Type B pancreatic cell (in vitro differentiated cells): ENCODE results near the gene TMEM176A. TPM values are rescaled to one million over a fixed set of nuclear protein-coding genes. Genes with fewer than 3 reads are reported as not detected.
A peak's percentile ranks its signal among the peaks of the same experiment; 100 is the strongest.

Experiments used
- DNase-seq: peaks from one replicate; pipeline ENCODE4 v3.0.0; 2021; ENCODE audit warnings: mixed read lengths; ENCODE audit not compliant: unreplicated experiment; ENCODE audit errors: extremely low spot score
- H3K27ac Mint-ChIP-seq: 2 replicates; pipeline ENCODE4 v1.8.0; 2021; ENCODE audit warnings: mild to moderate bottlenecking, mixed read lengths
- H3K27me3 Mint-ChIP-seq: 2 replicates; pipeline ENCODE4 v1.8.0; 2021; ENCODE audit warnings: mixed read lengths
- H3K36me3 Mint-ChIP-seq: 2 replicates; pipeline ENCODE4 v1.8.0; 2021; ENCODE audit warnings: mixed read lengths
- H3K4me1 Mint-ChIP-seq: one replicate; pipeline ENCODE4 v1.8.0; 2021; ENCODE audit warnings: mixed read lengths; ENCODE audit not compliant: unreplicated experiment
- H3K4me3 Mint-ChIP-seq: 2 replicates; pipeline ENCODE4 v1.8.0; 2021; ENCODE audit warnings: mild to moderate bottlenecking, mixed read lengths
- H3K9me3 Mint-ChIP-seq: 2 replicates; pipeline ENCODE4 v1.8.0; 2021; ENCODE audit warnings: mixed read lengths
- CTCF ChIP-seq: fragments of 200-600 bp; sonication (generic); conservative IDR thresholded peaks from 2 replicates; pipeline ENCODE4 v1.5.0; 2021; ENCODE audit warnings: antibody characterized with exemption, mild to moderate bottlenecking
- total RNA-seq: library from RNA; stranded (reverse); gene quantifications from 2 replicates; pipeline ENCODE4 v1.2.1, GENCODE V29; 2021; ENCODE audit warnings: low replicate concordance

The TMEM176A gene
- total RNA-seq, 1 donor from 2014 or later = 90.1 TPM

DNA sequence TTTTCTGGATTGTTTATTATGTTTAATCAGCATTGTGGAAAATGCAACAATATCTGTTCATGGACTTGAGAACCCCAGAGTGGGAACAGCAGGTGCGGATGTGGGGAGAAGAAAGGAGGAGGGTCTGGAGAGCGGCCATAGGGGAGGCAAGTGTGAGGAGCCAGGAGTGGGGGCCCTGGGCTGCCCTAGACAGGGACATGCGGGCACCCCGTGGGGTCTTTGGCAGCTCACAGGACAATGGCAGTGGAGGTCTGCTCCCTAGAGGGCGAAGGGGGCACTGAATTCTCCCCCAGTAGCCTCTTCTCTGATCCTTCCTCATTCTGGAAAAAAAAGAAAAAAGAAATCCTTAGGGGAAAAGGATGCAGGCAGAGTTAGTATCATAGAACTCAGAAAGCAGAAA lies 9.3 kb upstream of the TMEM176A start:
- no peaks in the 10 kb centered on the region for H3K36me3 Mint-ChIP-seq
- no peak overlapping the region for H3K4me3 Mint-ChIP-seq
- H3K9me3 Mint-ChIP-seq = no peaks in the 10 kb centered on the region
- no peak for DNase-seq
- peaks cover 7% of the 10 kb centered on the region for H3K4me1 Mint-ChIP-seq
- peaks cover 13% of the 10 kb centered on the region for H3K27me3 Mint-ChIP-seq
- H3K27ac Mint-ChIP-seq = no peak overlapping the region
- TF ChIP-seq CTCF = no peak

- H3K4me3 Mint-ChIP-seq = no peak overlapping the region
- H3K36me3 Mint-ChIP-seq = no peaks in the 10 kb centered on the region
- no peak overlapping the region for H3K27ac Mint-ChIP-seq
- H3K27me3 Mint-ChIP-seq = peaks cover 13% of the 10 kb centered on the region
- peaks cover 7% of the 10 kb centered on the region for H3K4me1 Mint-ChIP-seq
- no peak for TF ChIP-seq CTCF
- no peaks in the 10 kb centered on the region for H3K9me3 Mint-ChIP-seq
- DNase-seq = no peak
Measured at GRCh38 chr7:150791746-150792452, 8.7 kb upstream of the TMEM176A start.

DNA sequence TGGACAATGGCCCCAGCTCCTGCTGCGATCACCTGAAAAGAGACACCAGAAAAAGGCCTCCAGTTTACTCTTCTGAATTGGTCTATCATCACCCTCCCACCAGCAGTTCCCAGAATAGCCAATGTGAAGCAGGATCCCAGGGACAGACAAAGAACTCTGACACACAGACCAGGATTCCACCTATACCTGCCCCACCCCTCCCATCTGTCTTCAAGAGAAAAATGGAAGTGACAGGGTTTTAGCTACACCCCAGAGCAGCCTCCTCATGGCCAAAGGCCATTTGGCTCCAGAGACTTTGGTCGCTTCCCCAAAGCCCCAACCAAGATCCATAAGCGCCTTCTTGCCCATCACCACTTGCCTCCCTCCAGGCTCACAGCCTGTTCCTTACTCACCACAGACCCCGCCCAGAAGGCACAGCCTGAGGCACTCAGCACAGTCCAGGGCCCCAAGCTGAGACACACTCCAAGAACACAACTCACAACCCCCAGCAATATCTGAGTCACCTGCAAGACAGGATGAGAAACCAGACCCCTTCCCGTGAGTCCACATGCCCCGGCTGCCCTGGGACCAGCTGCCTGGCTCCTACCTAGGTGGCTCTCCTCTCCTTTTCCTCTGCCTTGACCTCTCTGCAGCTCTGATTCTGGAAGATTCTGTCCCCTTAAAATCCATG lies 6.9 kb upstream of the TMEM176A start:
- H3K27me3 Mint-ChIP-seq = peaks cover 27% of the 10 kb centered on the region
- H3K4me3 Mint-ChIP-seq = no peak overlapping the region
- H3K4me1 Mint-ChIP-seq = no peaks in the 10 kb centered on the region
- no peaks in the 10 kb centered on the region for H3K36me3 Mint-ChIP-seq
- H3K9me3 Mint-ChIP-seq = no peaks in the 10 kb centered on the region
- DNase-seq = no peak
- H3K27ac Mint-ChIP-seq = no peak overlapping the region
- TF ChIP-seq CTCF = no peak

DNA sequence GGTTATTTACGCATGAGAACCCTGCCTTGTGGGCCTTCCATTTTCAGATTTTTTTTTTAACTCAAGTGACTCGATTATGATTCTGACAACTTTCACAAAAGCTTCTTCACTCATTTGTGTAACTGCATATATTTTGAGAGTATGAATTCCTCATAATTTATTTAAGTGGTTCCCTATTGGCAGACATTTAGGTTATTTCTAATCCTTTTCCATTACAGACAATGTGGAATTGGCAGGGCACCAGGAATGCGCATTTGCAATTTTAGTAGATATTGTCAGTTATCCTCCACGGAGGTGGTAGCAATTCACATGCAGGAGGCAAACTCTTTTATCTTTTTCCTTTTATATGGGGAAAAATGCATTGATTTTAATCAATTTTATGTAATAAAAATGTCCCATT lies 2.9 kb upstream of the TMEM176A start:
- no peaks in the 10 kb centered on the region for H3K4me1 Mint-ChIP-seq
- no peak for DNase-seq
- no peak overlapping the region for H3K27ac Mint-ChIP-seq
- no peak for TF ChIP-seq CTCF
- H3K27me3 Mint-ChIP-seq = peaks cover 51% of the 10 kb centered on the region
- H3K36me3 Mint-ChIP-seq = no peaks in the 10 kb centered on the region
- H3K9me3 Mint-ChIP-seq = no peaks in the 10 kb centered on the region
- H3K4me3 Mint-ChIP-seq = no peak overlapping the region

- peak overlapping the region; percentile 82 for H3K4me3 Mint-ChIP-seq
Measured at GRCh38 chr7:150799156-150799555, 1.4 kb upstream of the TMEM176A start.

More at GRCh38 chr7:150799156-150799555, 1.4 kb upstream of the TMEM176A start:
- Mint-ChIP-seq H3K36me3 (no peaks in the 10 kb centered on the region), H3K27me3 (peaks cover 62% of the 10 kb centered on the region), H3K9me3 (no peaks in the 10 kb centered on the region), H3K4me1 (no peaks in the 10 kb centered on the region), H3K27ac (peak overlapping the region; percentile 36)
- TF ChIP-seq CTCF = no peak
- DNase-seq = no peak
